Measurements from ENCODE around the gene IL1R2.

GRCh38 chr2:101981066-101981465, 10.7 kb upstream of the IL1R2 start:
- TF ChIP-seq CTCF (IDR thresholded peaks at IDR 0.05 in 4 of 5, conservative IDR thresholded peaks at IDR 0.05 in 1 of 5) = no peak
- no peak for TF ChIP-seq POLR2A (IDR thresholded peaks at IDR 0.05)

Measured in gastrocnemius medialis (tissue), 4 donors.